Stomach (tissue), 4 donors: ENCODE measurements around the gene NEUROG1.

Experiments used
- CTCF ChIP-seq, 7 experiments: fragments of 450-650 bp in 4 of 7; fragments of 200-600 bp in 3 of 7; sonication (generic) in 3 of 7; IDR thresholded peaks; one replicate each; pipeline ENCODE4 v1.5.1; 2016 to 2019; ENCODE audit warnings: antibody characterized with exemption in 7 of 7, control low read depth in 2 of 7, mild to moderate bottlenecking in 1 of 7
- EP300 ChIP-seq: sonication (generic); formaldehyde crosslinking; IDR thresholded peaks from one replicate; pipeline ENCODE4 v1.6.1; 2017; ENCODE audit warnings: antibody characterized with exemption
- POLR2A ChIP-seq, 4 donors: fragments of 450-650 bp; IDR thresholded peaks; one replicate each; pipeline ENCODE4 v1.6.1; 2016; ENCODE audit warnings: antibody characterized with exemption in 4 of 4, control low read depth in 2 of 4, mild to moderate bottlenecking in 1 of 4, moderate library complexity in 1 of 4
- POLR2AphosphoS5 ChIP-seq, 3 donors: sonication (generic); formaldehyde crosslinking; IDR thresholded peaks; one replicate each; pipeline ENCODE4 v1.6.1; 2016; ENCODE audit warnings: antibody characterized with exemption in 3 of 3

GRCh38 chr5:135578685-135579341 lies 43.0 kb upstream of the NEUROG1 start, which contains the start of gene CXCL14:
- no peak for TF ChIP-seq CTCF (IDR thresholded peaks at IDR 0.05)
- no peak for TF ChIP-seq POLR2A (IDR thresholded peaks at IDR 0.05)
- TF ChIP-seq EP300: no peak
- no peak for TF ChIP-seq POLR2AphosphoS5 (IDR thresholded peaks at IDR 0.05)
